Fibroblast of pulmonary artery (primary cell): ENCODE results near the gene CCDC182.

ENCODE experiments used
- DNase-seq: peaks from one replicate; pipeline ENCODE4 v3.0.0-alpha.2; 2010; ENCODE audit warnings: low read depth
- H3K4me3 ChIP-seq: replicated peaks from 2 replicates; pipeline ENCODE4 v1.5.1; 2011; ENCODE audit warnings: low read depth, mild to moderate bottlenecking, control low read depth, low read length, moderate library complexity
- CTCF ChIP-seq: IDR thresholded peaks from 2 replicates; pipeline ENCODE4 v1.5.1; 2011; ENCODE audit warnings: mild to moderate bottlenecking, control low read depth, low read length, inconsistent platforms; ENCODE audit errors: missing control alignments

Gene CCDC182

DNA sequence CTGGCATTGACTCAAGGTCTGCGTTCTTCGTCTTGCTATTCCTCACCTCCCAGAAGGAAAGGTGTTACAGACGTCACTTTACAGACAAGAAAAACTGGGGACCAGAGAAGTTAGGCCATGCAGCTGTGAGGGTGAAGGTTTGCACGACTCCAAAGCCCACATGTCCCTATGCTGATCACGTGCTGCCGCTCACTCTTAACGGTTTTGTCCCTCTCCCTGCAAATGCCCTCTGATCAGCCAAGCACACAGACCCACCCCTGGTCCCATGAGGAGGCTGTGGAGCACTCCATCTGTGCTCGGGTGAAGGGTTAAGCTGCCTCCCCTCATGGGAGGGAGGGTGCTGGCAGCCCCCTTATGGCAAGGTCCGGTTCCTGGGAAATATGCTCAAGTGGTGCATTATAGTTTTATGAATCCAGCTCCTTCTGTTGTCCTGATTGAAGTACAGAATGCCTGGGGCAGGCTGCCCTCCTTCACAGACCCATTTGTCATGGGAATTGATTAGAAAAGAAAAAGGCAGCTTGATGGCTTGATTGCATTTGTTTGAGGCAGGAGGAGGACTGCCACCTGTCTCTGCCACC, 18.8 kb downstream of the CCDC182 start:
- DNase-seq: no peak
- no peak for TF ChIP-seq CTCF
- no peak overlapping the region for H3K4me3 ChIP-seq

- no peak for DNase-seq
- no peak overlapping the region for H3K4me3 ChIP-seq
- TF ChIP-seq CTCF: no peak
Measured at GRCh38 chr17:57724729-57725125, 20.4 kb downstream of the CCDC182 start.

DNA sequence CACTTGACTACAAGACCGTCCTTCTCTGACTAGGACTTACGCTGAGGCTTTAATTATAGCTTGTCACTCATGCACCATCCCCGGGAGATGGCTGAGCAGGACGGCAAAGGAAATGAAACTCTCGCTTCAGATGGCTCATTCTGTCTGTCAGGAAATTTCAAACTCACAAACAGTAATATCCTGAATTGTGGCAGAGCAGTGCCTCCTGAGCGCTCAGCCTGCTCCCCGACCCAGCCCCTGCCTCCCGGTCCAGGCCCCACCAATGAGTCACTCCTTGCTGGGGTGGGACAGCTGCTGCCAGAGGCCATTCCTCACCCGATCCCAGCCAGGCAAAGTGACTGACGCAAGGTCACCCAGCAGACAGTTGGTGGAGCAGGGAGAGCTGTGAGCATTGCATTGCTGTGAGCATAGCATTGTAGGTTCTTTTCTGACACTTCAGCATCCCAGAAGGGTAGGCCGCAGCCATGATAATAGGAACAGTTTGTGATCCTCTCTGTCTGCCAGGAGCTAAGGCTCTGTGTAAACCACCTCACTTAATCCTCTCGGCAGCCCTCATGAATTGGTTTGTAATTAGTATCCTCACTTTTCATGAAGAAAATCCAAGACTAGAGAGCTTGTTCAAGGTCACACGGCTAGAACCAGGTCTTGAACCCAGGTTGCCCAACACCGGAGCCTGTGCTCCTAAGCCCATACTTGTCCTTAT, 20.9 kb downstream of the CCDC182 start:
- no peak for TF ChIP-seq CTCF
- no peak overlapping the region for H3K4me3 ChIP-seq
- no peak for DNase-seq

DNA sequence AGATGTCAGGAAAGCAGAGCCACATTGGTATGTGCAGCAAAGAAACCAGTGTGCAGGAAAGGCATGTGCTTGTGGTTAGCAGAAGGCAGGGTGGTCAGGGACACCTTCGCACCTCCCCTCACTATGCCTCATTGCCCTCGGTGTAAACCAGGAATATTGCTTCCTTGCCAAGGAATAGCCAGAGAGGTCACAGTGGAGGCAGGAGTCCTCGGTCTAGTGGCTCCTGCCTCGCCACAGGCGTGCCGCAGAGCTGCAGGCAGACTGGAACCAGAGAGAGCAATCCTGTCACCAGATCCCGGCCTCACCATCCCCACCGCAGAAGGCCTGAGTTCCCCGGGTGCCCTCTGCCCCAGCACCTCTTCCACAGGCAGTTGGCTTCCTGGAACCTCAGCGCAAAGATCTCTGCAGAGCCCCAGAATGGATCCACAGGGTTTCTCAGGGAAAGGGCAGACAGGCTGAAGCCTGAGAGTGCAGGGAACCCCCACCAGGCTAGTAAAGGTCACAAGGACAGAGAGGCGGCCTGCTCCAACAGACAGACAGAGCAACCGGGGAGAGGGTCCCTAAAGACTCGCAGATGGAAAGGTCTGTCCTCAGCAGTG, 21.6 kb downstream of the CCDC182 start:
- no peak for TF ChIP-seq CTCF
- DNase-seq: no peak
- H3K4me3 ChIP-seq: no peak overlapping the region

- TF ChIP-seq CTCF: no peak
- no peak for DNase-seq
- H3K4me3 ChIP-seq: no peak overlapping the region
Measured at GRCh38 chr17:57722704-57723043, 22.4 kb downstream of the CCDC182 start.

GRCh38 chr17:57721967-57722703, 23.0 kb downstream of the CCDC182 start:
- no peak for DNase-seq
- H3K4me3 ChIP-seq: no peak overlapping the region
- no peak for TF ChIP-seq CTCF
